CD4-positive, alpha-beta T cell treated with Interleukin-12 subunit alpha and Interleukin-12 subunit beta, for 1 hour (primary cell): ENCODE results near the gene BTBD2.

Experiments used
- DNase-seq: peaks from one replicate; pipeline ENCODE4 v3.0.0-alpha.2; 2020

The BTBD2 gene

DNA sequence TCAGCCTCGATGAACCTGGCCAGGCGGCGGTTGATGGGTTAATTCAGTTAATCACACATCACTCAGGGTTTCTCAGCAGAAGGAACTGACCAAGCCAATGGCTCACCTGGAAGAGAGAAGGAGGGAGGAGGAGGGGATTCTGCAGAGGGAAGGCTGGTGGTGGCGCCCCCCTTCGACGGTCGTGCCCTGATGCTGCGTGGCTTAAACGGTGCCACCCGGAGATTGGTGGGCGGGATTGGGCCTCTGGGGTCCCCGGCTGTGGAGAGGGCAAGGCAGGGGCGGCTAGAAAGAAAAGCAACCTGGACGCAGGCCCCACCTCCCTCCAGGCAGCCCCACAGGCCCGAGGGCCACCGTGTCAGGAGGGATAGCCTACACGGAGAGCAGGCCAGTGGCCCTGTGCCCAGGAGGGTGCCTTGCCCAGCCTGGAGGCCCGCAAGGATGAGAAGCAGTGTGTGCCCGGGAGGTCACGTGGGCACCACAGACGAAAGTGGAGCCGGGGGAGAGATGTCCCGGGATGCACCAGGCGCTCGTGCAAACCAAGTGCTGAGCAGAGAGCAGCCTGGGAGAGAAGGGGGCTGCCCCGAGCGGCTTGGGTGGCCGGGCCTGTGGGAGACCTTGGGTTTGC lies 58.5 kb downstream of the BTBD2 start:
- DNase-seq = no peak

DNA sequence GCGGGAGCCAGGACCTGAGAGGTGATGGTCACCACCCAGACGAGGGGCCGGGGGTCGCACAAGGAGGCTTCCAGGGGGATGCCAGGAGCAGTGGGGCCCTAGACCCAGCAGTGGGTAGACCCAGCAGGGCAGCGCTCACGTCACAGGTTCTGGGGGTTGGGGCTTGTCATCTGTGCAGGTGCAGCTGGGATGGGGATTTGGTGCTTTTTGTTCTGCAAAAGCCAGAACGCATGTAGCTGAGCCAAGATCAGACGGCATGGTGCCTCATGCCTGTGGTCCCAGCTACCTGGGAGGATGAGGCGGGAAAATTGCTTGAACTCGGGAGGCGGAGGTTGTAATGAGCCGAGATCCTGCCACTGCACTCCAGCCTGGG lies 59.4 kb downstream of the BTBD2 start:
- no peak for DNase-seq

DNA sequence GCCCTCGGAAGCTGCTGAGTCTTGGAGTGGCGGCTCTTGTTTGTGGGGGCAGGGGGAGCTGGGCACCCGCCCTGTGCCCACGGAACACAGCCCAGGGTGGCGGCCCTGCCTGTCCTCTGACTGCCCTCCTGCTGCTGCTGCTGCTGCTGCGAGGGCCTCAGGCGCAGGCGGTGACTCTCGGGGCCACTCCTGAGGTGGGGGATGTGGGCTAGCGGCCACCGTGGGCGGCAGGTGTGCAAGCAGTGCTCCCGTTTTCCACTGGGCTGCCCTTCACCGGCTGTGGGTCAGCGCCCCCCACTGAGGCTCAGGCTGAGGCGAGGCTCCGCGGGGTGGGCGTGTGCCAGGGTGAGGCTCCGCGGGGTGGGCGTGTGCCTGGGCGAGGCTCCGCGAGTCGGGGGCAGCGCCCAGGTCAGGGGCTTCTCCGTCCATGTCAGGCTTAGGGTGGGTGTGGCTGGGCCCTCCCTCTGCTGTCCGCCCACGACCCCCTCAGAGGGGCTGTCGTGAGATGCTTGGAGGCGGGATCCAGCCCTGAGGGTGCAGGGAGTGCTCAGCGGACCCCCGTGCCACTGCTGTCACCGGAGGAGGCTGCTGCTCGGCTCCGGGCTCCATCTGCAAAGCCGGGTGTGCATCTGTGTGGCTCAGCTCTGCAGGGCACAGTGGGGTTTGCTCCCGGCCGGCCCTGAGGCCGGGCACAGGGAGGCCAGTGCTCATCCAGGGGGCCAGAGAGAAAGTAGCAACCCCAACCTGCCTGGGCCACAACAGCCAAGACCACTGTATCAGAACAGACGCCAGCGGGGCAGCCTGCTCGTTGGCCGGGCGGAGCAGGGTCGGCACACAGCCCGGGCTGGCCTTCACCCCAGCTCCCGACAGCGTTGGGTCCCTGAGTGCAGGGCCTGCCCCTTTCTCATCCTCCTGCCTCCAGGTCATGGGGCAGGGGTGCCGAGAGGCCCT lies 60.1 kb downstream of the BTBD2 start:
- no peak for DNase-seq

DNA sequence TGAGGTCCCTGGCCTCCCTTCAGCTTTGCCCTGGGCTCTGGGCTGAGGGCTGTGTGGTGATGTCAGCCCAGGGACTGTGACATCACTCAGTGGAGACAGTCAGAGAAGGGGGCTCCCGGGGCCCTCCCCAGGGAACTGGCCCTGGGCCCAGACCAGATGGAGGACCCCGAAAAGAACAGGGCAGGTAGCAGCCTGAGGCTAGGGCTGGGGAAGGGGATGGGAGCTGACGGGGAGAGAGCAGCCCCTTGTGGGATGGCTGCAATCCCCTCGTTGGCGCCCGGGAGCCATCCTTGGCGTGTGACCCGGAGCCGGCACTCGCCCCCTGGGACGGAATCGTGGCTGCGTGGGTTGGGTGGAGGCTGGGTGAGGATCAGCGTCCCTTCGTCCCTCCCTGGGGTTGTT lies 61.0 kb downstream of the BTBD2 start:
- DNase-seq = no peak

DNA sequence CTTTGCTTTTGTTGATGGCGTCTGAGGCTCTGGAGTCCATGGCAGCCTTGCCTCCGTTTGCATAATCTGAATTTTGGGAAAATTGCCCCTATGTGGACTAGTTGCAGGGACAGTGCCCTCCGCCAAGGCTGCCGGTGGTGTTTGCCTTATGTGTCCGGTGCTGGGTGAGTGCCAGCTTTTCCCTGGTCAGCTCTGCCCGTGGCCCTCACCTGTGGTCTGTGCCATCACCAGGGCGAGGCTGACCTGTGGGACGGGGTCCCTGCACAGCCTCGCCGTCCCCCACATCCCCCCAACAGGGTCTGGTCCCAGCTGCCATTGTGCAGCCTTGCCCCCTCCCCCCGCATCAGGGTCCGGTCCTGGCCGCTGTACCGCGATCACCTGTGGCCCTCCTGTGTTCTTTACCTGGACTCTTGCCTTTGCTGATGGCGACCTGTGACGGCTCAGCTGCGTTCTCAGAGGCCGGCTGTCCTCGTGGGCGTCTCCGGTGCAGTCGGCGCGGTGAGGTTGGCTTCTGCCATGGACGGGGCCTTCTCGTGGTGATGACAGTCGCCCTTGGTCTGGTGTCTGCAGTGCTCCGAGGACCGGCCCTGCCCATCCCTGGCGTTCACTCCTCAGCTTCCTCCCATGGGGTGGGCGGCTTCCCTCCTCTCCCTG lies 61.9 kb downstream of the BTBD2 start:
- no peak for DNase-seq

DNA sequence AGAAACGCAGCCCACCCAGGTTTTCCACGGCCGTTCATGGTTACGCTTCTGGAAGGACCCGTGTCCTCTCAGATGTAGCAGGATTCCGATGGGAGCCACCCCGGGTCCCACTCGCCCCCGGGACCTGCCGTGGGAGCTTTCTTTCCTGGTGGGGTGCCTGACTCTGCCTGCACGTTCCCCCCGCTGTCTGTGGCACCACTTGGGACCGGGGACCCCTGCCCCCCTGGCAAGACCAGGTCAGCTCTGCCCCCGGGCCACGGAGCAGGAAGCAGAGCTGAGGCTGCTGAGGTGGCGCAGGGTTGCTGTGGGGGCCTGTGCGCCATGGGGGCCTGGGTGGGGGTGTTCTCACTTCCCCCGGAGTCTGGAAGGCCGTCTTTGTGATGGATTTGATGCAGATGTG lies 62.5 kb downstream of the BTBD2 start:
- no peak for DNase-seq

DNA sequence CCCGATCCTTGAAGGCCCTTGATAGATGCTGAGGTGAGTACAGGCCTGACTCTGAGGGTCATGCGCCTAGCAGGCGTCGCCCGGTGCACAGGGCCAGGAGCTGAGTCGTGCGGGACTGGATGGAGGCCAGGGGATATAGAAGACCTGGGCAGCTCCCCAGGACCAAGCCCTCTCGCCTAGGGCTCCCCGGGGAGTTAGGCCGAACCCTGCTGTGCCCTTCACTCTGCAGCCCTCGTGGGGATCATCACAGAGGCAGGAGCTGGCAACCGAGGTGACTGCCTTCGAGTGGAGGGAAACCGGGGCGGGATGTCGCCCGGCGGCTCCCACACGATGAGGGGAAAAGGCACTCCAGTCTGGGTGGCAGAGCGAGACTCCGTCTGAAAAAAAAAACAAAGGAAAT lies 62.9 kb downstream of the BTBD2 start:
- no peak for DNase-seq

DNA sequence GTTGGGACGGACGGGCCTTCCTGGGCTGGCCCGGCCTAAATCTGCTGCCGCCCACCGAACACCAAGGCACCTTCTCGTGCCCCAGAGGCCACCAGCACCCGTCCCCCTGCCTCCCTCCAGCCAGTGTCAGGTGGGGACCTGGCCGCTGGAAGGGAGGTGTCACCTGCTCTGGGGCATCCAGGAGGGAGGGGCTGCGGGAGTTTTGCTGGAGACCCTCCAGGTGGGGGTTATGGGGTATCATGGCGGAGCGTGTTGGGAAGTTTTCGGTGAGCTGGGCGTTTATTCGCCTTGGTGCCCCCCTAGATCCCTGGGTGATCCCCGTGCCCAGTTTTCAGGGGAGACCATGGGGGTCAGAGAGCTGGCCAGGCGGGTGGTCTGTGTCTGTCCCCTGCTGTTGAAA lies 64.9 kb downstream of the BTBD2 start:
- no peak for DNase-seq

DNA sequence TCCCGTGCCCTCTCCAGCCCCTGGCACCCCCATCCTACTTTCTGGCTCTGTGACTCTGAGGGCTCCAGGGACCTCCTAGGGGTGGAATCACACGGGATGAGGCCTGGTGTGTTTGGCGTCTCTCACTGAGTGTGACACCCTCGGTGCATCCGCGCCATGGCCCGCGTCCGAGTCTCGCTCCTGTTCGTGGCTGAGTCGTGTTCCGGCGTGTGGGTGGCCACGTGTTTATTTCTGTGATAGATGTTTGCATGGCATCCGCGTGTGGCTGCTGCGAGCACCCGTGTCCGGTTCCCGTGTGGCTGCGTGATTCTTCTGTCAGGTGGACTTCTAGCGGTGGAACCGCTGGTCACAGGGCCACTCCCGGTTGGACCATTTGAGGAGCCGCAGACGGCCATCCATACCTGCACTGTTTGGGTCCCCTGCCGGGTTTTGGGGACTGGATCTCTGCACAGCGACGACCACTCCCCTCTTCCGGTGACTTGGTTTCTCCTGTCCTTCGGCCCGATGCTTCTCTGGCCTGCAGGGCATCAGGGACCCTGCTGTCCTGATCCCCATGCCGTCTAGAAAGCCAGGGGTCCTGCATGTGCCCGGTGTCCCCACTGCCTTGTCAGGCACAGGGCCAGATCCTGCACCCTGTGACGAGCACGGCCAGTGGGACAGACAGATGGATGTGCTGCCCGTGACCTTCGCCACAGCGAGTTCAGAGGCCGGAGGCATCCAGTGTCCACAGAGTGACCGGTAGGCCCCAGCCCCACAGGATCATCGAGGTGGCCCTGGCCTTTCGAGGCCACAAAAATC lies 66.0 kb downstream of the BTBD2 start:
- no peak for DNase-seq

DNA sequence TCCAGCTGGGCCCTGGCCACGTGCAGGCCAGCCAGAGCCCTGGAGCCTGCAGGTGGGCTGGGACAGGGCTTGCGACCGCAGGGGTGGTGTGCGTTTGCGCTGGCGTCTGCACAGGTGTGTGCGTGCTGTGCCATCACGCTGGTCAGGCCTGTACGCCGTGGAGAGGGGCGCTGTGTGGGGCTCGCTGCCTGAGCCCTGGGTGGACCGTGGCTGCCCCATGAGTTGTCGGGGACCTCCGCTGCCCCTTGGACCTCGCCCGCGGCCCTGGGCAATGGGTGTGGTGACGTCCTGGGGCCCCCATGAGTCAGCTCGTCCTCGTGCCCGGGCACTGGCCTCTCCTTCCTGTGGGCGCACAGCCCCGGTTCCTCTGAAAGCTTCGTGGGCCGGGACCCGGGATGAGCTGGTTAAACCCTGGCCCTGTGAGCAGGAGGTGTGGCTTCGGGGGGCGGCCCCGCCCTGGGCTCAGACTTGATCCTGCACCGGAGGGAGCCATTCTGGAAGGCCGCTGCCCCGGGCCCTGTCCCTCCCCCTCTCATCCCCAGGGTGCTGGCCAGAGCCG lies 67.8 kb downstream of the BTBD2 start:
- DNase-seq = no peak

DNA sequence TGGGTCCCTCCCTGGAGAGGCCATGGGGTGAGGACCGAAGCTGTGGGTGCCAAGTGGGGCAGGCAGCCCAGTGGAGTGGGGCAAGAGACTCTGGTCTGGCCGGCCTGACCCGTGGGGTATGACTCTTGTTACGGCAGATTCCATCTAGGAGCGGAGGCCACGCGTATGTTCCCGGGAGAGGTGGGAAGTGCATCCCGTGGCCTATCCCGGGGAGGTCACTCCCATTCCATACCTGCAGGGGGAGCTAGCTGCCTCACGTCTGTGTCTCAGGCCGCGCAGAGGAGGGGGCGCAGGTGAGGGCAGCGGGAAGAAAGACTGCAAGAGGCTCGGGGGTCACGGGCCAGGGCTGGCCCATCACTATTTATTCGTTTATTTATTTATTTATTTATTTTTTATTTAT lies 69.6 kb downstream of the BTBD2 start:
- DNase-seq = peak; percentile 36

DNA sequence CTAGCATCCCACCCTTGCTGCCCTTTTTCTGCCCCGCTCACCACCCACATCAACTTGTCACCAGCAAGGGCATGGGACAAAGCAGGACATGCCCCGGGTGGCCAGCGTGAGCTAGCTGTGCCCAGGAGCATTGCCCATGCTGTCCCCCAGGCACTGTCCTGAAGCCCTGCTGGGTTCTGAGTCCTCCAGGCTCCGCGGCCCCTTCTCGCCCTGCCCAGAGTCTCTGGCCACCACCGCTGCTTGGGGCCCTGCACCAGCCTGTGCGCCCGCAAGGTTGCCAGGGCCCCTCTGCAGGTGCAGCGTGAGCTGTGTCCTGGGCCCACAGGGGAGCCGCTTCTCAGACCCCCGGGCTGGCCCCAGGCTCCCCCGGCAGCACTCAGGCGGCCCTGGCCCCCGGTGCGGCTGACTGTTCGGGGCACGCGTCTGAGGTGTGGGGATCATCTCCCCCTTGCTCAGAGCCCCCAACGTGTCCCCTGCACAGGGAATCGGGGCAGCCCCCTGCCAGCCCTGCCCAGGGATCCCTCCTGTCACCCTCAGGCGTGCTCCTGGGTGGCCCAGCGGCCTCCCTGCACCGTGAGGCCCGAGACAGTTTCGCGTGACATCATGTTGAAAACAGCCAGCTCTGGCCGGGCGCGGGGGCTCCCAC lies 70.5 kb downstream of the BTBD2 start:
- no peak for DNase-seq

DNA sequence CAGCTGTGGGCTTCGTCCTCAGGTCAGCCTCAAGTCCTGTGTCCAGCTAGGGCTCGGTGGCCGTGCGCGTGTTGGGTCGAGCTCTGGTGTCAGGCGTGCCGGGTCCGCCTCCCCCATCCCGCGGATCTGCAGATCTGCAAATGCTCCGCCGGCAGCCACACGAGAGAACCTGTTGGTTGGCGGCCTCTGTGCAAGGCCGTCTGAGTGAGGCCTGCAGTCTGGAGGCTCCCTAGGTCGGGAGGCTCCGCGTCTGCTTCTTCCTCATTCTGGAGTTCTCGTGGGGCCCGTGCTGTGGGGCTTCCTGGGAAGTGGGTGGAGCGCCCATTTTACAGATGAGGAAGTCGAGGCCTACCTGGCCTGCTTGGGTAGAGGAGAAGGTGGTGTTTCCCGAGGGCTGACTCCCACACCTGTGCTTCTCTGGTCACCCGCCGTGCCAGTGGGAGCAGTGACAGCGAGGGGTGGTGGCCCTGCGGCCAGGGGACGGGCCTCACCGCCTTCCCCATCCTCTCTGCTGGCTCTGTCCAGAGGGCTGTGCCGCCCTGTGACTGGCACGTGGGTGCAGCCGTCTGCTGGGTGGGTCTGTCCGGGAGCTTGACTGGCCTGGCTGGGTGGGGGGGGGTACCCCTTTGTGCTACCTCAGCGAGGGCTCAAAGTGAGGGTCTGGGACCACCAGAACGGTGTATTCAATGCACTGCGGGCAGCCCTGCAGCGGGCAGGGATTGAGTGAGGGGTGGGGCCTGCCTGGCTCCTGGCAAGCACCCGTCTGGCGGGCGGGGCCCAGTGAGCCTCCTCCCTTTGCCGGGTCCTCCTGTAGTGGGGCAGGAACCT lies 71.2 kb downstream of the BTBD2 start:
- no peak for DNase-seq

DNA sequence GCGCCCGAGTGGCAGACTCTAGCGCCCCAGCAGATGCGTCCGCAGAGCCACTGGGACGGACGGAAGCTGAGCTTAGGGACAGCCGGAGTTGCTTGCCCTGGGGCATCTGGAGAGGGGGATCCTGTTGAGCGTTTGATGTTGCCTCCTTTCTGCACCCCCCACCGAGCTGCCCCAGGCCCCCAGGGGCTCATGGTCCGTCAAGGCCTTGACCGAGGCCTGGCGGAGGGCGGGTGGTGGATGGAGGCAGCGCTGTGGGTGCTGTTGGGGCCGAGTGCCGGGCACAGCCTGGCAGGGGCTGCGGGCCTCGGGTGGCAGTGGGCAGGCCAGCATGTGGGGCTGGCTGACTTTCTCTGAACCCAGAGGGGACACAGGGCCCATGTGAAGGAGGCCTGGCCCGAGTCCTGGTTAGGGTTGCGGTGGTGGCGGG lies 71.8 kb downstream of the BTBD2 start:
- DNase-seq = no peak

DNA sequence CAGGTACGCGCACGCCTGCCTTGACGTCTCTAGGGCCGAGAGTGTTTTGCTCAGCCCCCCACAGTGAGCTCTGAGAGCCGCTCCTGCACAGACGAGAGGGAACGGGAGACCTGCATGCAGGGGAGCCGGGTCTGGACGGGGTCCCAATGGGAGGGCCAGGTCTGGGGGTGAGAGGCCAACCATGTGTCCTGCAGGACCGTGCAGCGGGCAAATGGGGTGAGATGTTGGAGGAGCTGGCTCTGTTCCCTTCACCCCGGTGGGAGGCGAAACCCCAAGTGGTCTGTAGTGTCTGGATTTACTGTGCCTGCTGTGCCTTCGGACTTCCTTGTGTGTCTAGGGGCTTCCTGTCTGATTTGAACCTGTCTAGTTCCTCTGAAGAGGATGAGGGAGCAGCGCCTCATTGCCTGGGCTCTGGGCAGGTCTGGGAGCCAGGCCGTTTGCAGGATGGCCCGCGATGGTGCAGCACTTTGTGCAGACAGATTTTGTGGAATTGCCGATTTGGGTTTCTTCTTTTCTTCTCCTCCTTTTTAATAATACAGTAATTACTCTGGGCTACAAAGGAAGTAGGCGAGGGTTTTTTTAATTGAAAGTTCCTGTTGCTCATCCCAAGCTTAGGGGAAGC lies 72.5 kb downstream of the BTBD2 start:
- DNase-seq = peak; percentile 29

DNA sequence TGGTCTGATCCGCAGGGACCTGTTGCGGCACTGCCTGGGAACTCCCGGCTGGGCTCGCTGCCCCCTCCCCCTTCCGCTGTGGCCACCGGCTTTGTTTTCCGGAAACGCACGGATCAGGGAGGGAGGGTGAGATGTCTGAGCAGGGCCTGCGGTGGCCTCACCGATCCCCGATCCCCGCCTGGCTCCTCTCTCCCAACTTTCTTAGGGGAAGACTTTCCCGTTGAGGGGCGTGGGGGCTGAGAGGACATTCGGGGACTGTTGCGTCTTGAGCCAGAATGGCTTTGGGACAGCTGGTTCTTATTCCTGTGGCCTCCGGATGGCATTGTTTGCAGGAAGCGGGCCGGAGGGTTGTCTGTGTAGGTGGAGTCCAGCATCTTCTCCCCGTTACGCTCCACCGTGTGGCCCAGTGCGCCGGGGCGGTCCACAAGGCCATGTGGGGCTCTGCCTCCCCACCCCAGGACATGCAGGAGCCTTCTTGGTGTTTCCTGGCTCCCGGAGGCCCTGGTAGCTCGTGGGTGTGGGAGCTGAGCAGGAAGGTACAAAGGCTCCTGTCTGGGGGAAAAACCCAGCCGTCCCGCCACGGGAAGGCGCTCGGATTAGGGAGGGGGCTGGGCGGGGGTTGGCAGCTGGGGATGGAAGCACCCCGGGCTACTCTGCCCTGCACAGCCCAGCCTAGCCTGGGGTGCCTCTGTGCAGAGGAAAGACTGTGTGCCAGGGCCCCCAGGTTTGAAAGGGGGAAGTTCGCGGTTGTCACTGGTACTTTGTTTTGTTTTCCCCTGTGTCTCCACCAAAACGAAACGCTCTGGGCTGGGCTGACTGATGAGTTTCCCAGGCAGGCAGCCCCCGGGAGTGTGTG lies 73.2 kb downstream of the BTBD2 start:
- peak; percentile 88 for DNase-seq

DNA sequence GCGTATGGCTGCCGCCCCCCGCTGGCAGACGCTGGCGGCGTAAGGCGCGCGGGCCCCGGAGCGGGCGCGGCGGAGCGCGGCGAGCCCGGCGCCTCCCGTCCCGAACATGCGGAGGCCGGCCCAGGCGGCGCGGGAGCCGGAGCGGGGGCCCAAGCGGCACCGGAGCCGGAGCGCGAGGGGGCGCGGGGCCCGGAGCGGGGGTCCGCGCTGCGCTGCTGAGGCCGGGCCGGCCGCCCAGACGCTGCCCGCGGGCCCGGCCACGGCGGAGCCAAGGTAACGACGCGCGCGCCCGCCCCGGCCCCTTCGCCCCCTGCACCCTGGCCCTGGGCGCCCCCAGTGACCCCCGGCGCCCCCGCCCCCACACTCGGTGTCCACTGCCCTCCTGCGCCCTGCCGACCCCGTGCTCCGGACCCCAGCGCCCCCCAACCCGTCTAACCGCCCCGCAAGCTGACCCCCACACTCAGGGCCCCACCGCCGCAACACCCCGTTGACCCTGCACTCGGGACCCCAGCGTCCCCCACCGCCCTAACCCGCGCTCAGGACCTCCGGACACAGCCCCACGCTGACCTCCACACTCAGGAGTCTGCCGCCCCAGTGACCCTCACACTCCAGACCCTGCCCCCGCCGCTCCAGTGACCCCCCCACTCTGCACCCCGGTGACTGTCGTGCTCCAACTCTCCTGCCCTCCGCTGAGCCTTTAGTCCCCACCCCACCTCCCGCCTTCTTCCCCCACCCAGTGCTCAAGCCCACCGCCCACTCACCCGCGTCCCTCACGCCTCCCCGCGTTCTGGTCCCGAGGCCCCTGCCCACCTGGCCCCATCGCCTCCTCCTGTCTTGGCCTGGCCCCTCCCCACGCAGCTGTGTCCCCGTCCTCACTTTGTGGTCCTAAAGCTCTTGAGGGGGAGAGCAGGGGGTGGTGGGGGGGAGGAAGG lies 74.1 kb downstream of the BTBD2 start, which contains the start of gene CSNK1G2:
TSS of gene CSNK1G2 (plus strand) at position 27 of the 932 bp plus-strand sequence. CDS start 28,601 bp downstream, outside the sequence.
- no peak for DNase-seq

DNA sequence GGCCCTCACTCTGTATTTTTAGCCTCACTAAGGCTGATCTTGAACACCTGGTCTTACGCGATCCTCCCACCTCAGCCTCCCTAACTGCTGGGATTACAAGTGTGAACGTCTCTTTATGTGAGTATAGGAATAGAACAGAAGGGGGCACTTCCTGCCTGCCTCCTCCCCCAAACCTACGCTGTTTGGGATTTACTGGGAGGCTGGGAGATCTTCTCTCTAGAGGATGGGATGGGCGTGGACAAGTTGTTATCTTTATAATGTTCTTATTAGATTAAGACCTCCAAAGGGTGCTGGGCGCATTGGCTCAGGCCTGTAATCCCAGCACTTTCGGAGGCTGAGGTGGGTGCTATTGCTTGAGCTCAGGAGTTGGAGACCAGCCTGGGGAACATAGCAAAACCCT lies 77.4 kb downstream of the BTBD2 start:
- DNase-seq = no peak
